Measurements from ENCODE around the gene RANBP3. TPM values are rescaled to one million over a fixed set of nuclear protein-coding genes. Genes with fewer than 3 reads are reported as not detected.

The RANBP3 gene
- total RNA-seq, 1 experiment from 2014 or later: 62.4 TPM

GRCh38 chr19:5999693-6000092, 21.8 kb upstream of the RANBP3 start (continued):
- no peak for TF ChIP-seq CTCF (IDR thresholded peaks at IDR 0.05 in 2 of 3, conservative IDR thresholded peaks at IDR 0.05 in 1 of 3; ENCODE audit: borderline replicate concordance in 1 of 3, insufficient read depth in 1 of 3, low read depth in 2 of 3, low read length in 2 of 3)

- ChIA-PET RAD21 (ENCODE audit: low non-redundant PET in 1 of 2, low total read pairs in 2 of 2, uncharacterized antibody in 2 of 2, unreplicated experiment in 2 of 2) (no interaction called here), CTCF (interaction anchor here (1.2 kb wide), 1 partner anchor 25 kb away, joined by 3 read pairs; no protein-coding TSS in a partner anchor), POLR2A (no interaction called here)
- Histone ChIP-seq H3K9ac (ENCODE audit: low read length) (no peak overlapping the region), H3K9me2 (ENCODE audit: insufficient read depth) (no peaks in the 10 kb centered on the region), H2AFZ (ENCODE audit: low read depth, low read length, poor library complexity, severe bottlenecking) (no peak overlapping the region), H3K9me3 (ENCODE audit: control insufficient read depth in 1 of 2, insufficient read depth in 1 of 2, low read depth in 1 of 2, low read length in 2 of 2) (no peaks in the 10 kb centered on the region), H3K27me3 (ENCODE audit: insufficient read depth, low read length) (no peaks in the 10 kb centered on the region), H4K20me1 (ENCODE audit: insufficient read depth) (no peaks in the 10 kb centered on the region), H3K79me2 (ENCODE audit: insufficient read depth, low read length) (no peaks in the 10 kb centered on the region), H3K4me1 (ENCODE audit: control insufficient read depth in 1 of 2, insufficient read depth in 2 of 2, low read length in 2 of 2) (no peaks in the 10 kb centered on the region), H3K4me3 (replicated peaks in 1 of 2; ENCODE audit: low read depth in 1 of 2, low read length in 2 of 2) (no peak overlapping the region), H3K36me3 (ENCODE audit: control insufficient read depth in 1 of 2, insufficient read depth in 2 of 2, low read length in 2 of 2) (no peaks in the 10 kb centered on the region), H3K4me2 (ENCODE audit: low read length) (no peak overlapping the region), H3K27ac (ENCODE audit: low read depth, low read length) (no peak overlapping the region)
- intact Hi-C loops (cut with micrococcal nuclease): no loop called here
- no peak for ATAC-seq
- BruUV-seq (replicated peaks): no TSS peak
- no peak for DNase-seq (ENCODE audit: low read depth, low spot score)
- TF ChIP-seq SP1 (IDR thresholded peaks at IDR 0.05; ENCODE audit: low read depth) (no peak), CTCF (IDR thresholded peaks at IDR 0.05 in 2 of 3, conservative IDR thresholded peaks at IDR 0.05 in 1 of 3; ENCODE audit: borderline replicate concordance in 1 of 3, insufficient read depth in 1 of 3, low read depth in 2 of 3, low read length in 2 of 3) (peak in 2 of 3 experiments; percentile 16 to 21; a peak in 2 of 6 replicates), CEBPB (IDR thresholded peaks at IDR 0.05; ENCODE audit: low read depth) (no peak), REST (IDR thresholded peaks at IDR 0.05; ENCODE audit: low read depth) (no peak)
Observed at GRCh38 chr19:5997371-5997770, 19.4 kb upstream of the RANBP3 start.

Data from HCT116 (cell line).